Osteocyte (in vitro differentiated cells): ENCODE results near the gene CCDC91. TPM values are rescaled to one million over a fixed set of nuclear protein-coding genes. Genes with fewer than 3 reads are reported as not detected.

Experiments
- DNase-seq: peaks from one replicate; pipeline ENCODE4 v3.0.0; 2021; ENCODE audit warnings: mixed read lengths; ENCODE audit not compliant: unreplicated experiment; ENCODE audit errors: extremely low spot score
- H3K27ac Mint-ChIP-seq: one replicate; pipeline ENCODE4 v1.8.0; 2021; ENCODE audit warnings: mild to moderate bottlenecking, mixed read lengths; ENCODE audit not compliant: unreplicated experiment
- H3K27me3 Mint-ChIP-seq: one replicate; pipeline ENCODE4 v1.8.0; 2021; ENCODE audit warnings: mixed read lengths; ENCODE audit not compliant: unreplicated experiment
- H3K36me3 Mint-ChIP-seq: one replicate; pipeline ENCODE4 v1.8.0; 2021; ENCODE audit warnings: mixed read lengths; ENCODE audit not compliant: unreplicated experiment
- H3K4me1 Mint-ChIP-seq: one replicate; pipeline ENCODE4 v1.8.0; 2021; ENCODE audit warnings: mixed read lengths; ENCODE audit not compliant: unreplicated experiment
- H3K4me3 Mint-ChIP-seq: one replicate; pipeline ENCODE4 v1.8.0; 2021; ENCODE audit warnings: mild to moderate bottlenecking, moderate library complexity, mixed read lengths; ENCODE audit not compliant: unreplicated experiment
- H3K9me3 Mint-ChIP-seq: one replicate; pipeline ENCODE4 v1.8.0; 2021; ENCODE audit warnings: mixed read lengths; ENCODE audit not compliant: unreplicated experiment
- CTCF ChIP-seq: fragments of 200-600 bp; sonication (generic); IDR thresholded peaks from 2 replicates; pipeline ENCODE4 v1.5.0; 2021; ENCODE audit warnings: antibody characterized with exemption, mild to moderate bottlenecking, moderate library complexity
- total RNA-seq: library from RNA; stranded (reverse); gene quantifications from 2 replicates; pipeline ENCODE4 v1.2.1, GENCODE V29; 2021

Gene CCDC91
- total RNA-seq, 1 donor from 2014 or later = 17.5 TPM

GRCh38 chr12:28591831-28592230 lies 401.6 kb downstream of the CCDC91 start:
- Mint-ChIP-seq H3K4me3 (no peak overlapping the region), H3K27me3 (peaks cover 2% of the 10 kb centered on the region), H3K27ac (no peak overlapping the region), H3K9me3 (peaks cover 13% of the 10 kb centered on the region), H3K36me3 (peaks cover 4% of the 10 kb centered on the region), H3K4me1 (no peaks in the 10 kb centered on the region)
- DNase-seq = no peak
- no peak for TF ChIP-seq CTCF

Other genes with a start within 250 kb of the CCDC91 start
- gene PTHLH, start 217.7 kb upstream of the CCDC91 start, total RNA-seq = 0.44 and 0.46 TPM in 2 replicates